GM18502 (cell line): ENCODE data around the gene CDADC1.

ENCODE experiments used
- ATAC-seq: cut with Tn5 transposase; IDR thresholded peaks from one replicate; pipeline ENCODE4 v1.9.1; 2021; ENCODE audit warnings: mild to moderate bottlenecking; ENCODE audit not compliant: unreplicated experiment, poor library complexity

The CDADC1 gene

GRCh38 chr13:49235856-49236431 is 11.8 kb upstream of the CDADC1 start:
- no peak for ATAC-seq

DNA sequence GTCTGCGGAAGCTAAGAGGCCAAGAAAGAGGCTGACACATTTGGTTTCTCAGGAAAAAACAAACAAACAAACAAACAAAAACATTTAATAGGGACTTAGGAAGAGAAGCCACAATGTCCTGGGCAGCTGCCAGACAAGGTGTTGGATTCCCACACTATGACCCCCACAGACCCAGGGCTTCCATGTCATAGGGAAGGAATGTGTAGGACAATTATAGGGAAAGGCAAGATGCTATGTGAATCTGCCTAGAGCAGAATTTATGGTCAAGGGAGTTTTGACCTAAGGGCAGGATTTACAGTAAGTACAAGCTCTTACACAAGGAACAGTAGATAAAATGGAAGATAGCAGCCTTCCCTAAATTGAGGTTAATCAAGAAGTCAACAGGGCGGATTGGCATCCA is 9.1 kb upstream of the CDADC1 start:
- no peak for ATAC-seq

DNA sequence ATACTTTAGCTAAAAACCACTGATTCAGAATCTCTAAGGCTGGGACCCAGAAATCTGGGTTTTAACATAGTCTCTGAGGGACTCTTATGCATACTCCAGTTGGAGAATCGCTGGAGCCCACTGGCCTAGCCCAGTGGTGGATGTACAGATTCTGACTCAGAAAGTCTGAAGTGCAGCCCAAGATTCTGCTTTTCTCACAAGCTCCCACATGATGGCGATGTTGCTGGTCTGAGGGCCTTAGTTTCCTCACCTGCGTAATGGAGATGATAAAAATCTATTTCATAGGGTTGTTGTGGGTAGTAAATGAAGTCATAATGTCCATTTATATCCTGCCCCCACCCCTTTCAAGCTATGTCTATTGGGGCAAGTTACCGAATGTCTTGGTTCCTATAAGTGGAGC is 7.7 kb upstream of the CDADC1 start:
- ATAC-seq: peak; percentile 47

GRCh38 chr13:49241296-49241695 is 6.4 kb upstream of the CDADC1 start:
- ATAC-seq: no peak

GRCh38 chr13:49245101-49245500 is 2.6 kb upstream of the CDADC1 start:
- no peak for ATAC-seq

- peak; percentile 41 for ATAC-seq
Observed at GRCh38 chr13:49246850-49247642, 679 bp upstream of the CDADC1 start.

- no peak for ATAC-seq
Observed at GRCh38 chr13:49248622-49249002, 887 bp downstream of the CDADC1 start.

DNA sequence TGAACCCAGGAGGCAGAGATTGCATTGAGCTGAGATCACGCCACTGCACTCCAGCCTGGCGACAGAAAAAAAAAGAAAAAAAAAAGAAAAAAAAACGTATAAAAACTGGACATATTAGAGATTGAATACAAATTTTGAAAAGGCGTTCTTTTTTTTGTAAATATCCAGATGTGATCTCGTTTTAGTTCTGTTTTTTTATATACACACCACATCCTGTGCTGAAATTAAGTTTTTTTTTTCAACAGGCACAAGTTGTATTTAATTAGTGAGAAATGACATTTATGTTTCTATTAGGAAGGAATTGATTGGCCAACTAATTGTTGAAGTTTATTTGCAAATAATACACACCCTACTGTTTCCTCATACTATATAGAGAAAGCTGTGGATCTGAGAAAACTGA is 3.6 kb downstream of the CDADC1 start:
- no peak for ATAC-seq

DNA sequence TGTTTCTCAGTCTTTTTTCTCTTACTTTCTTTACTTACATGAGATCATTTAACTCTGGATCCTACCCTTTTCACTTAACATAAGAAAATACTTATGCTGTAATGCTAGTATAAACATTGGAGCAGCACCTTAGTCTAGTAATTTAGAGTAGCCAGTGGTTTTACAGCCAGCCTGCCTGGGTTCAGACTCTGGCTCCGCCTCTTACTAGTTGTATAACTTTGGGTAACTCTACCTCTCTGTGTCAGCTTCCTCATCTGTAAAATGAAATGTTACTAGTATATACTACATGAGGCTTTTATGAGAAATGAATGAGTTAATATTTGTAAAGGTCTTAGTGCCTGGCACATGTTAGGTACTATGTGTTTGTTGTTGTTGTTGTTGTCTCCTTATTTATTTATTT is 5.6 kb downstream of the CDADC1 start:
- no peak for ATAC-seq

- ATAC-seq: no peak
Observed at GRCh38 chr13:49254007-49254406, 6.3 kb downstream of the CDADC1 start.

- no peak for ATAC-seq
Observed at GRCh38 chr13:49256841-49257240, 9.1 kb downstream of the CDADC1 start.

DNA sequence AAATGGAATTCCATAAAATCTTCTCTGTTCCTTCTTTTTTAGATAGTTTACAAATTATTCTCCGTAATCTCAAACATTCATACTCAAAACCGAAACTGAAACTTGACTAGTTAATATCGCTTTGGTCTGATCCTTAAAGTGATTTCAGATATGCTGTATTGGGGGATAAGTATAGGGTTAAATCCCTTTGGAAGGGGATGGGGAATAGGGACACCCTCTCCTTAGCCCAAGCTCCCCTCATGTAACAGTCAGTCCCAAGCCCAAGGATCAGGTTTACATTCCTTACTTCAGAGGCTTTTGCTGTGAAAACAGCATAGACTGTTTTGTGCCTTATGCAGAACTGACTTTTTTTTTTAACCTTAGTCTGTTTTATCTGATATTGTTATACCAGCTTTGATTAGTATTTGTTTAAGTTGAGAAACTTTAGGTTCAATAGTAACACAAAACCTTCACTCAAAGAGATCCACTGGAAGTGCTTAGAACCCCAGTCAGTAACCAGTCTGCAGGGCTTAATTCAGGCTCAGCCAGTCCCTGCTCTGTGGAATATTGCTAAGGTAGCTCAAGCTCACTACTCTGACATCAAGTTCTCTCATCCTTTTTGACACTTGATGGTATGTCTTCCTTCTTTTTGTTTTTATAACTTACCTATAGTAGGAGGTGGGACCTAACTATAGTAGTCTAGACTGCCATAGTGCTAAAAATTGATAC is 10.5 kb downstream of the CDADC1 start:
- ATAC-seq: no peak

DNA sequence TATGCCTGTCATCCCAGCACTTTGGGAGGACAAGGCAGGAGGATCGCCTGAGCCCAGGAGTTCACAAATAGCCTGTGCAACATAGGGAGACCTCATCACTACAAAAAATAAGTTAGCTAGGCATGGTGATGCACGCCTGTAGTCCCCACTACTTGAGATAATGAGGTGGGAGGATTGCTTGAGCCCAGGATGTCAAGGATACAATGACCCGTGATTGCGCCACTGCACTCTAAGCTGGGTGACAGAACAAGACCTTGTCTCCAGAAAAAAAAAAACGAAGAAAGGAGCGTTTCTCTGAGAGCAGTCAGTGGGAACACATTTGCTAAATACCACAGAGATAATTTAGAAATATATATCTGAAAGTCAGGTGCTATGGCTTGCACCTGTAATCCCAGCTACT is 11.9 kb downstream of the CDADC1 start:
- no peak for ATAC-seq

GRCh38 chr13:49262634-49263033 is 14.9 kb downstream of the CDADC1 start:
- no peak for ATAC-seq

DNA sequence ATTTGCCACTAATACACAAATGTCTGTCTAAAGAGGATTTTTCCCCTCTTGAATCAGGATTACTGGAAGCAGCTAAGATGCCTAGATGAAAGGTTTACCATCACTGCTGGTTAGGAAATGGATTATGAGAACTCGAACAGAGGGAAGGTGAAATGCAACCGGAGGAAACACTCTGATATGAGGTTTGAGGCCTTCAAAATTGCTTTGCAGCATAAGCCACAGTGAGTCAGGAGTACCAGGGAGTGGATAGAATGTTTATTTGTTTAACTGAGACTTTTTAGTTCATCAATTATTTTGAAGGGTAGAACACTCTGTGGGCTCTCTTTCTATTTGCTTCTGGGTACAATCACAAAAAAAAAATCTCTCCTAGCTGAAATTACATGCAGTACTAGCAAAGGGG is 18.1 kb downstream of the CDADC1 start:
- no peak for ATAC-seq

DNA sequence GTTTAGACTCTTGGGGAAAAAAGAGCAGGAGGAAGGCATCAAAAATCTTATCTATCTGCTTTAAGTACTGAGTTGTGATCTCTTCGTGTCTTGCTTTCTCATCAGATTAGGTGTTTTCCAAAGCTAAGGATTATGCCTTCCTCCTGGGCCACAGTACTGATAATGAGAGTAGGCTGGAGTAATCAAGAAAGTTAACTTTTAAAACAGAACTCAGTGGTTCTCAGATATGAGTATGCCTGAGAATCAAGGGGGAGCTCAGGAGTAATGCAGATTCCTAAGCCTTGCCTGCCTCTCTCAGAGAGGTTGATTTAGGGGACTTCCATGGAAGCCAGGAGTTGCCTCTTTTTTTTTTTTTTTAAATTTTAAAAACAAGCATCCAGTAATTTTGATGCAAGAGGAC is 23.5 kb downstream of the CDADC1 start:
- ATAC-seq: no peak

DNA sequence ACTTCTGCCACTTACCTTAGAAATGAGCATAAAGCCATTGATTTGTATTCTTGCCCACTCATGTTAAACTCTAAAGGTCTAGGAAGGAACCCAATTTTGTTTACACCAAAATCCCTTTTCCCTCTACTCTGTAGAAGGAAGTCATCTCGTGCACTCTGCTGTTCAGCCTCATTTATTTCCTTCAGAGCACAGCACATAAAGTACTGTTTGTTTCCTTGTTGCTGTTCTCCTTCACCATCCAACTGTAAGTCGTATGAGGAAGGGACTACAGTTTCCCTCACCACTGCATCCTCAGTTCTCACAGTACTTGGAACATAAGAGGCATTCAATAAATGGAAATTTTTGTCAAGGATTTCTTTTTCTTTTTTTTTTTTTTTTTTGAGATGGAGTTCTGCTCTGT is 24.6 kb downstream of the CDADC1 start:
- no peak for ATAC-seq

DNA sequence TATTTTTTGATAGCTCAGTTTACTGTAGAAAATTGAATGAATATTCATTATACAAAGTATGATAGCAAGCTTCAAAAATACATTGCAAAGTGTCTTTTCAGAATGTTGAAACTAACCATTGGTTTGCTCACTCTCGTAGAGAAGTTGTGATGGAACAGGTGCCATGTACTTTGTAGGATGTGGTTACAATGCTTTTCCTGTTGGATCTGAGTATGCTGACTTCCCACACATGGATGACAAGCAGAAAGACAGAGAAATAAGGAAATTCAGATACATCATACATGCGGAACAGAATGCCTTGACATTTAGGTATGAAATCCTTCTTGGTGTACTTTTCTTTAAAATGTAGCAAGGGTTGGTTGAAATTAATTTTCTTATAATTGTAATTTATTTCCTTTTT is 30.5 kb downstream of the CDADC1 start:
- no peak for ATAC-seq

DNA sequence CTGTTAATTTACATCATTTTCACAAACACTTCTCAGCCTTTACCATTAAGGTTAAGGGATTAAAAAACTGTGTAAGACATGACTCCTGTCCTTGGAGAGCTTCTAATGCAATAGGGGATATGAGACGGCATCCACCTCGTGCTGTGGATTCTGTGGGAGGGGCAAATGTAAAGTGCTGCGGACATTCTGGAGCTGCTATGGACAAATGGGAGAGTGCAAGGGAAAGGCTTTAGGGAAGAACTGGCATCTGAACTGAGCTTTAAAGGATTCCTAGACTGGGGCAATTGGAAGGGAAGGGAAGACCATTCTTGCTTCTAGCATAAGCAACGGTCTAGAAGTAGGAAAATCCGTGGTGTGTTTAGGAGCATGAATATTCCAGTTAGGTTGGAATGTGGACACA is 31.4 kb downstream of the CDADC1 start:
- ATAC-seq: no peak

DNA sequence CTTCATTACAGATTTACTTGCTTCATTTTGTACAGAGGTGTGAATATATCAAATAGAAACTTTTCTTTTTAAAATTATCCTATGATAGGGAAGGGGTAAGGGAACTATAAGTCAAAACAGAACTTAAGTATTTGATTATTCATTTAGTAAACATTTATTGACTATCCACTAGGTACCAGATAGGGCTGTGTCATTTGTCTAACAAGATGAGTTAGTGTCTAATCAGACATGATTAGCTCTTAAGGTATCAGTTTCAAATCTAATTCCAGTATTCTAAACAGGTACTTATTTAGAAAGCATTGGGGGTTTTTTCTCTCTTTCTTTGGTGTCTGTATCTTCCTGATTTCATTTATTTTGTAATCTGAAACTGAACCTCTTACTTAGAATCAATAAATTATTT is 32.2 kb downstream of the CDADC1 start:
- no peak for ATAC-seq

DNA sequence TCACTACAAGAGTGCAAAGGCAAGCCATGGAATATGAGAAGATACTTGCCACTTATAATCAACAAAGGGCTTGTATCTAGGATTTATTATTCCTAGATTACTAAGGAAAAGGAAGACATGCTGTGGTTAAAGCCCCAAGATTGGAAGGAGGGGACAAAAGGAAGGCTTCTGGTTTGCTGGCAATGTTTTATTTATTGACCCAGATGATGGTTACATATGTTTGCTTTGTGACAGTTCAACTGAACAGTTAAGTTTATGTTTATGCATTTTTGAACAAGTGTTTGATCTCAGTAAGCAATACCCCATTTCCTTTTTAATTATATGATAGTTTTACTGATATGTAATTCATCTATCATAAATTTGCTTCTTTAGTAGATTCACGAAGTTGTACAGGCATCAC is 40.3 kb downstream of the CDADC1 start:
- ATAC-seq: no peak

- no peak for ATAC-seq
Observed at GRCh38 chr13:49288458-49288857, 40.7 kb downstream of the CDADC1 start.
